HG03064 (cell line): ENCODE data around the gene RELL2.

ENCODE experiments used
- ATAC-seq: cut with Tn5 transposase; IDR thresholded peaks from one replicate; pipeline ENCODE4 v1.9.1; 2021; ENCODE audit warnings: low read depth; ENCODE audit not compliant: unreplicated experiment

RELL2 gene

DNA sequence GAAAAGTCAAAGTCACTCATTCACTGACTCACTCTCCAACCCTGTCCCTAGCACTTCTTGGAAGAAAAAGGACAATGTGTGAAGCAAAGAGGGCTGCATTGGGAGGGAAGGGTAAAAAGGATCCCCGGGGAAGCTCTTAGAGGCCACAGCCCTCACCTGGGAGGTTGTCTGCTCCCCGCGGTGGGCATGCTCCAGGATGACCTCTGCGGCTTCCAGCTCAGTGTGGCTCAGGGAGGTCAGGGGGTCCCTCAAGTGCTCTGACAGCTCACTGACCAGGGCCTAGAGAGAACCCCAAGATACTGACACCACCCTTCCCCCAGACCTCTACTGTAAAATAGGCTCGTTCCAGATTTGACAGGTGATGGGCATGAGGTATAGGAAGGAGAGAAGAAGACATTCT lies 10.4 kb downstream of the RELL2 start:
- ATAC-seq = no peak

DNA sequence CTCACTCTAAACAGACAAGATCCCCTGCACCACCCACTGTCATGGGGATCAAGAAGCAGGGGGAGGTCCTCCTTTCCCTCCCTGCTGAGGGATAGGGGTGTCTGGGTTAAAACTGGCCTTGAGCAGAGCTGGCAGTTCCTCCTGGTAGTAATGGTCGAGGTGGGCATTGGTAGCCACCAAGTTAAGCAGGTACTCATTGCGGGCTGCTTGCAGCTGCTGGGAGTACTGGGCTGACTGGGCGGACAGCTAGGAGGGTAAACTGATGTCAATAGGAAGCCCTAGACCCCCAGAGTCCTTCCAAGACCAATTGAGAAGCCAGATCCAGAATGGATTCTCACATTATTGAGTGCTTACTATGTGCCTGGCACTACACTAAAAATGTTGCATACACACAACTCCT lies 11.1 kb downstream of the RELL2 start:
- ATAC-seq = no peak

DNA sequence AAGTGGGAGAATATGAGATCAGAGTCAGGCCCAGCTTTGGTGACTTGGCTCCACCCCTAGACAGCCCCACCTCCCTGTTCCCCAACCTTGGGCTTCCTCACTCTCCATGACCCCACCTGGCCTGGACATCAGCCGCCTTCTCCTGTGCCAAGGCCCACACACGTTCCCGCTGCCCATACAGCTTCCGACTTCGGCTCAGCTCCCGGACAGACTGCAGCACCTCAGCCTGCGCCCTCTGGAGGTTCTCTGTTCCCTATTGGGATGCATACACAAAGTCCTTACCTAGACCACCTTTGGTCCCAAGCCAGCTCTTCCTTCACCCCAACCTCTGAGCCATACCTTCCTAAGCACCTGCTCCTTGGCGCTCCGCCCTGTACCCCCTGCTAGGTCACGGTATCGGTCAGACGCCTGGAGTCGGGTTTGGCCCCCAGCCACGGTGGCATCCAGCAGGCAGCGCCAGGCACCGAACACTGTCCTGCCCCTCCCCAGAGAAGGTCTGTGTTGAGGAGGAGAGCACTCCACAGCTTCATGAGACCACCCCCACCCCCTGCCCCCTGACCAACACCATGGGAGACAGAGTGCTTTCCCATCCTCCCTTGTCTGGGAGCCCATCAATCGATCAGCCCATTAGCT lies 12.4 kb downstream of the RELL2 start:
- ATAC-seq = no peak

DNA sequence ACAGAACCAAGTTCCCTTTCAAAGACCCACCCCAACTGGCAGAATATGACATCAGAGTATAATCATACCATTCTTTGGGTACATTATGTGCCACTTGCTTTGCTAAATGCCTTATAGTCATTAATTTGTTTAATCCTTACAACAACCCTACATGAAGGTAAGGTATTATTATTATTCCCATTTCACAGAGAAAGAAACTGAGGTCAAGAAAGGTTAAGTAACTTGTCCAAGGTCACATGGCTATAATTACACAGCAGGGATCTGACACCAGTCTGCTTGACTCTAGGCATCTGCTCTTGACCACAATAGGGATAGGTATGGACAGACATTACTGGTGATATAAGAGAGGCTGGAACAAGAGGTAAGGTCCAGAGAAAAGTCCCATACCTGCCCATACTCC lies 13.2 kb downstream of the RELL2 start:
- no peak for ATAC-seq

DNA sequence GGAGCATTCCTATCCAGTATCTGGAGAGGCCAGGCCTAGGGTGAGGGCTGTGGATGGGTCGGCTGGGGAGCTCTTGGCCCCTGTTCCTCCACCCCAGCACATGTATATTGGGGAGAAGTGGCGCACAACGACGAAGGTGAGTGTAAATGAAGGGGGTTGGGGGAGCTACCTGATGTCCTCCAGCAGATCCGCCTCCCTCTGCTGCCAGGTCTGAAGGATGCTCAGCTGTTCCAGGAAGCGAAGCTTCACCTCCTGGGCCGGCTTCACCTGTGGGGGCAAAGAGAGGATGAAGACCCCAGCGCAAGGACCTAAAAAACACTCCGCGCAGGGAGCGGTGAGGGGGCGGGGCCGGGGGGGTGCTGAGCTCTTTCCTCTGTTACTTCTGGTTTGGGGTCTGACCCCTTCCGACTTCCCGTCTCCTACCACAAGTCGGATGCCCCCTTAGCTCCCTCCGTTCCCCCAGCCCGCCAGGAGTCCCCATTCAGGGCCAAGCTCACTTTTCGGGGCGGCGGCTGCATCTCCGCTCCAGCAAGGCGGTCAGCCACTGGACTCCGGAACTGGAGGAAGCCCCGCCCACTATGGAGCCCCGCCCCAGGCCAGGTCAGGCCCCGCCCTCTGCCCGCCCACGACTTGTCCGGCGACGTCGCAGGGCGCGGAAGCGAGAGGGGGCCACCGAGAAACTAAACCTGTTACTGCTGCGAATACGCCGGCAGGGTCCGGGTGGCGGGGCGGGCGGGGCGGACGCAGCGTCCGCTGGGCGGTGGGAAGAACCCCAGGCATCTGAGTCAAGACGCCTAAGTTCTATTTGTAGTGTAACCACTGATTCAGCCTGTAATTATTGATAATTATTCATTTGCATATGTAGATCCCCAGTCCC lies 14.3 kb downstream of the RELL2 start, which contains the start of gene FCHSD1:
FCHSD1 (minus strand) TSS at position 568 of the 877 bp plus-strand sequence; CDS start at position 518, 50 bp downstream.
- ATAC-seq = peak; percentile 95

DNA sequence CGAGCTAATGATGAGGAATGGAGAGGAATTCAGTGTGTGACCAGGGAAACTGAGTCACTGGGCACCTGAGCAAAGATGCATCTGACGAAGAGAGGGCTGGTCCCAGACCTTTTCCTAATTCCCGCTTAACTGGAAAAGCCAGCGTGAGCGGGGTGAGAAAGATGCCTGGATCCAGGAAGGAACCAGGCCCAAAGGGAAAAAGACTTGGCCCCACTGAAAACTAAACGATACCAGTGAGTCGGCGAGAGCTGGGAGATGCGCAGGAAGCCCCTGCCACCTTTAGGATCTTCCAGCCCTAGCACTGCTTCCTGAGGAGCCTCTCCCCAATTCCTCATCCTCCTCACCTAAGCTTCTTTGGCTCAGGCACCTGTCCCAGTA lies 14.9 kb downstream of the RELL2 start:
- no peak for ATAC-seq

DNA sequence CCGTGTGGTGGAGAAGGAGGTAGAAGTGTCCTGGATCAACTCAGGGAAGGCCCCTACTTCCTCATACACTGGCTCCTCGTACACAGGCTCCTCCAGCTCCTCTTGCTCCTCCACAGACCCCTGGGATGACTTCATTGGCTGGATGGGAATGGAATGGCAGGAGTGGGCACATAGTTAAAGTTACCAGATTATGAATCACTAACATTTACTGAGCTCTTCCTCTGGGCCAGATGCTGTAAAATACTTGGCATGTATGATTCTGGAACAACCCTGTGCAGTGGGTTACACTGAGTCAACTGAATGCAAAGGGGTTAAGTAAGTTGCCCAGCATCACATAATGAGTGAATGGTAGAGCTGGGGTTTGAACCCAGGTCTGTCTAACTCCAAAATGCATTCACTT lies 17.5 kb downstream of the RELL2 start:
- no peak for ATAC-seq

DNA sequence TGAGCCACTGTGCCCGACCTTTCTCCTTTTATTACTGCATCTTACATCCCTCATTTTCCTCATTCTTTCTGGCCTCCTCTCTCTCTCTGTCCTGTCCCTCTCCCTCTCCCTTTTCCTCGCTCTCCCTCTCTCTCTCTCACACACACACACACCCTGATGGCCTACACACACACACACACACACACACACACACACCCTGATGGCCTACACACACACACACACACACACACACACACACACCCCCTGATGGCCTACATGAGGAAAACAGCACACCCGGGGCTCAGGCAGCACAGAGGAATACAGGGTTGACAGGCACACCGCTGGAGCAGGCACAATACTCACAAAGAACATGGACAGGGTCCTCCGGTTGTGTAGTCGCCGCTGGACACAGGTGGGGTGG lies 18.2 kb downstream of the RELL2 start:
- ATAC-seq = no peak

DNA sequence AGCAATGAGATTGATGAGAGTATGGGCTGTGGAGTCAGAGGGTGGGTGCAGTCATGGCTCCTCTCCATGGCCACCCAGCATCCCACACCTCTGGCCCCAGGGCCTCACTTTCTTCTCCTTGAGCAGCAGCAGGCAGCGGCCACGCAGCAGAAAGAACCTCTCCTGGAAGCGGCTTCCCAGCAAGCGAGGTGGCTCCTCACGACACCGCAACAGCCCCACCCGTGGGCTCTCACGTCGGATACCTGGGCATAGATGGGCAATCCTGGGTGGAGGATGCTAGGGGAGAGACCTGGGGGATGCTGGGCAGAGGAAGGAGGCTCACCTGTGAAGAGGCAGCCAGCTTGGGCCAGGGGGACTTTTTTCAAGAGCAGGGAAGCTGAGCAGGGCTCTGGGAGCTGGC lies 19.6 kb downstream of the RELL2 start:
- no peak for ATAC-seq

DNA sequence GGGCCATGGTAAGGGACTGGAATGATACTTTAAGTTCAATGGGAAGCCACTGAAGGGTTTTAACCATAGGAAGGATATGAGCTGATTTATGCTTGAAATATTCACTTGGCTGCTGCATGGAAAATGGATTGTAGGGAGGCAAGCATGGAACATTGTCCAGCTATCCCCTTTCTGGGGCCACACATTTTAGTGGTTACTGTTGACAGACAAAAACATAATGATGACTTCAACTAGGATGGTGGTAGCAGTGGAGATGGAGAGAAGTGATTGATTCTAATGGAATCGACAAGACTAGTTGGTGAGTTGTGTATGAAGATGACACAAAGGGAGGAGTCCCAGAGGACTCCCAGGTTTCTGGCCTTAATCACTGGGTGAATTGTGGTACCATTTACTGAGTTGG lies 20.6 kb downstream of the RELL2 start:
- no peak for ATAC-seq

DNA sequence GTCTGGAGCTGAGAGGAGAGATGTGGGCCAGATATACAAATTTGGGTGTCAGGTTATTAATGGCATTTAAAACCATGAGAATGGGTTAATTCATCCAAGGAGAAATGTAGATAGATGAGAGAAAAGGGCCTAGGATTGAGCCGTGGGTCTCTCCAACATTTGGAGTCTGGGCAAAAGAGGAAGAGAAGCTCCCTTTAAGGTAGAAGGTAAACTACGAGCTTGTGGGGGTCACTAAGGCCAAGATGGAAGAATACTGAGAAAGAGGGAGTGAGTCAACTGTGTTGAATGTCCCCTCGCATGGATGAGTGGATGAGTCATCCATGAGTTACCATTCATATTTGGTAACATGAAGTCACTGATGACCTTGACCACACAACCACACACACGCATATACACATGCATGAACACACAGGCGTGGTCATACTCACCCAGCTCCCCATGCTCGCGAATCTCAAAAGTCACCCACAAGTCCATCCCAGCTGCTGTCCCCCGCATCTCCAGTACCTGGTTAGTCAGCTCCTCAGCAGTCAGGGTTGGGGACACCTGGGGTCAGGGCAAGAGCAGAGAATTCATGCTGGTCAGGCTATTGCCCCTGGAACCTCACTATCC lies 21.2 kb downstream of the RELL2 start:
- no peak for ATAC-seq

DNA sequence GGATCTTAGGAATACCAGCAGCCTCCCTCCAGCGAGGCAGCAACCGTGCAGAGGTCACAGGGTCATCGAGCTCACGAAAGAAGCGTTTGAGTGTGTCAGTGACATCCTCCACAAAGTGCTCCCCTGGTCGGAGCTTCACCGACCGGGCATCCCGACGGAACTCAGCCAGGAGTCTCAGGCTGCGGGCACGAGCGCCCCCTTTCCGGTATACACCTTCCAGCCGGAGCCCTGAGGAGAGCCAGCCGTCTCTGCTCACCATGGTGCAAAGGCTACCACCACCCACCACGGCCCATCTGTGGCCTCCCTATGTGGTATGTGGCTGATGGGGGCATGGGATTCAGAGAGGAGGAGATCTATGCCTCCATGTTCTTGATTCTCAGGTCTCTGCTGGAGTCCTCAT lies 25.2 kb downstream of the RELL2 start:
- no peak for ATAC-seq

DNA sequence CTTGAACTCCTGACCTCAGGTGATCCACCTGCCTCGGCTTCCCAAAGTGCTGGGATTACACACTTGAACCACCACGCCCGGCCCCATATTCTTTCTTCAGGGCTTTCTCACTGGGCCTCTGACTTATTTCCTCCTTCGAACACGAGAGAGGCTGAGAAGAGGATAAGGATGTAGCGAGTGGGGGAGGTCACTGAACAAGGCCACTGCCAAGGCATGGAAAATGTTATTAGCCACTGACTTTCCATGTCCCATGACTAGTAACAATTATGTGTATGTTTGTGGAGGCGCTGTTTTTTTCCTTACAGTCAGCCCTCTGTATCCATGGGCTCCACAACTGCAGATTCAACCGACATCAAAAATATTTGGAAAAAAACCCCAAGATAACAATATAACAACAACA lies 26.7 kb downstream of the RELL2 start:
- ATAC-seq = no peak

DNA sequence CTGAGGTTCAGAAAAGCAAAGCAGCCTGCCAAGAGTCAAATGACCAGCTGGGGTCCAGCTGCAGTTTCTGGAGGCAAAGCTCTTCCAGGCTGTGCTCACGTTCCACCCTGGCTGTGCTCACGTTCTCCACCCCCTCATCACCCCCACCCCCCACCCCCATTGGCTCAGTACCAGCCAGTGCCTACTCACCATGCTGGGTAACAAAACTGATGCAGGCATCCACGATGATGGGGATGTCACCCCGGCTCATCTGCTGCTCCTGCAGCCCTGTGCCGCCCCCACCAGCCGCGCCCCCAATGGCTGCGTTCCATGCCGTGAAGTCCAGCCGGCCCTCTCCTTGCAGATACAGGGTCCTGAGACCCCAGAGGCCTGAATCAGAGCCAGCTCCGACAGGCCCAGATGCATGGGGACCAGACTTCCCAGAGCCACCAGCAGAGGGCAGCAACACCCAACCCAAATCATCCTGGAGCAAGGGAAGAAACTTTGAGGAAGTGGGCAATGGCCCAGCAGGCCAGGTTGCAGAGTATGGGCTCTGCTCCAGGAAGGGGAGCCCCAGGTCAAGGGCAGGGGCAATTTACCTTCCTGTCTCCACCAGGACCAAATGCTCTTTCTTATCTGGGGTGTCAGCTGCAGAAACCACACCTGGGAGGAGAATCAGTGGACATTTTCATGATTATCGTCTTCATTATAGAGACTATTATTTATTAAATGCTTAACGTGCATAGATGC lies 28.1 kb downstream of the RELL2 start:
- peak; percentile 82 for ATAC-seq

DNA sequence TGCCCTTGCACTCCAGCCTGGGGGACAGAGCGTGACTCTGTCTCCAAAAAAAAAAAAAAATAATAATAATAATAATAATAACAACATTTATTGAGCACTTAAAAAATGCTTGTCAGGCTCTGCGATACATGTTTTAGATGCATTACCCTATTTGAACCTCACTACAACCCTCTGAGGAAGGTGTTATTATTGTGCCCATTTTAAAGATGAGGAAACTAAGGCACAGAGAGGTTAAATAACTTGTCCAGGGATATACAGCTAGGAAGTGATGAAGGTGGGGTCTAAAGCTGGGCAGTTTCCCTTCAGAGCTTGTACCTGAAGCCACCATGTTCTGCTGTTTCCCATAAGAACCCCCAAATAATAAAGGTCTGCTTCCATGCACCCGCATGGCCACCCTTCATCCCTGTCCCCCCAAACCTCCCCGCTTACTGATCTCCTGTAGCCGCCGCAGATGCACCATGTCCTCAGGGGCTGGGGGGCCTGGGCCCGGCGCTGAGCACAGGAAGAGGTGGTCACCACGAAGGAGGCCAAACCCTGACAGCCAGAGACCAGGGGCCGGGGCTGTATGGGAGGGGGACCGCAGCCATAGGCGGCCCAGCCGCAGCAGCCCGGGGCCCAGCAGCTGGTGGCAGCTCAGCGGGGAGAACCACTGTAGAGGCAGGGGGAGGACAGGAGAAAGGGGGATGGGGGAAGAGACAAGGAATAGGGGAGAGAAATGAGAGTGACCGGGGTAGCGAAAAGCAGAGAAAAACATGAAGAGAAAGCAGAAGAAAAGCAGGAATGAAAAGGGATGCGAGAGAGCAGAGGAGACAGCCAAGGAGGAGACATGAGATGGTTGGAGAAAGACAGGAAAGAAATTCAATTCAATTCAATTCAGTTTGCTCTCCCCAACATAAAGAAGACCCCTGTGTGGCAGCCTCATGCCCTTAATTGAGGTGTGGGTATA lies 29.5 kb downstream of the RELL2 start:
- no peak for ATAC-seq

DNA sequence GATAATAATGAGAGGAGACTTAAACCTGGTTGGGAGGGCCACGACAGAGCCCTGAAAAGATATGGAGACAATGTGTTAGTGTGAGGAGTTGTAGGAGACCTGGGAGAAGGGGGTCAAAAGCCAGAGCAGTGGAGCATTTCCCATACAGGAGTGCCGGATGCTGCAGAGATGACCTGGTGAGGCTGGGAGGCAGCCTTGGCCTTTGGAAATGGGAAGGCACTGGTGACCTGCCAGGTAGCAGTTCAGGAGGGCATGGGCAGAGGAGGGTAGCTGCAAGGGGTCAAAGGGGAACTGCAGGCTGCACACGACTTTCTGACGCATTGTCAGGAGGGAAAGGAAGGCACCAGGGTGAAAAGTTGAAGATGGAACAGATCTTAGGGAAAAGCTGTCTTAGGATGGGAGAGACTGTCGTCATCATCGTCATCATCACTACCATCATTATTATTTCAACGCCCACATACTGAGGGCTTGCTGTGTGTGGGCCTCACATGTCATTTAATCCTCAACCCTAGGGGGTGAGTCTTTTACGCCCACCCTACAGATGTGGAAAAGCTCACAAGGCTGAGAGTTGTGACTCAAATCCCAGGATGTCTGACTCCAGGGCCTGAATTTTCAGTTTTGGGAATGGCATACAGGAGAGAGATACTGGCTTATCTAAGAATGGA lies 31.9 kb downstream of the RELL2 start:
- no peak for ATAC-seq

DNA sequence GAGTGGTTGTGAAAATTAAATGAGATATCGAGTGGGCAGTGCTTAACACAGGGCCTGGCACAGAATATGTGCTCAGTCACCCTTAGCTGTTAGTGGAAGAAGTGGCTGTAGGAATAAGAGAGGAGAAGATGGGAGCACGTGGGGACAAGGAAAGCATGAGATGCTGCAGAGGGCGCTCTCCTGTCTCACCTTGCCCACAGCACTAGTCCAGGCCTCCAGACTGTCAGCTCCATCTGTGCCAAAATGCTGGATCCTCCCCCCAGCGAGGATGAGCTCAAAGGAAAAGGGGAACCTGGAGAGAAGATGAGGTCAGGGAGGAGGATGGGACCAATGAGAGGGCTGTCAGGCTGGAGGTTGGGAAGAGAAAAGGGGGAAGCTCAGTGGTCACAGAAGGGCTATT lies 32.7 kb downstream of the RELL2 start:
- no peak for ATAC-seq

DNA sequence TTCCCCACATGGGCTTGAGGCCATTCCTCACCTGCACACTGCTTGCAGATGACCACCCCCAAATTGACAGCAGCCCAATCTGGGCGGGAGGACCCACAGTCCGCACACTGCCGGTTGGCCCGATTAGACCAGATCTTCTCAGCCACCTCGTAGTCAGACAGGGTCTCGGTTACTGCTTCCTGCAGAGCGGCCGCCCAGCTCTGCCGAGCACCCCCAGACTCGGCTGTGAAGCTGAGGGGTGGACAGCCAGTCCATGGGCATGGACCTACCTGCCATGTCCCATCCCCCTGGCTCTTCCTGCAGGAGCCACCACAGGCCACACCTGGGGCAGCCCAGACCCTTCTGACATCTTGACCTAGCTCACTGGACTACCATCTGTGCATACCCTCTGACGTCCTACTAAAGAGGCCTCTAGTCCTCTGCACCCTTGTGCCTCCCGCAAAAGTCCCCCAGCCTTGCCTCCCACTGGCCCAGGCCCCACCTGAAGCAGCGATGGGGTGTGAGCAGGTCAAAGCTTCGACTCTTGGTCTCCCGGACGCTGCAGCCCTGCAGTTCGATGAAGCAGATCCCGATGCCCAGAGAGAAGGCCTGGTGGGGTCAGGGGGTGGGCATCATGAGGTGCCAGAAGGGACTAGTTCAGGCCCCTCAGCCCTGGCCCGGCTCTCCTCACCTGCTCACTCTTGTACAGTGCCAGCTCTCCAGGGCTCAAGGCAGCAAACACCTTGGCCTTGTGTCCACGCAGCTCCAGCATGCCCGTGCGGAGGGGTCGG lies 35.5 kb downstream of the RELL2 start:
- ATAC-seq = no peak
